Tibial nerve (tissue), 4 donors: ENCODE results near the gene OR5AK2. TPM values are rescaled to one million over a fixed set of nuclear protein-coding genes. Genes with fewer than 3 reads are reported as not detected.

Source experiments
- DNase-seq, 2 donors: peaks; one replicate each; pipeline ENCODE4 v3.0.0-alpha.2; 2019; ENCODE audit warnings: low spot score in 2 of 2
- H3K27ac ChIP-seq, 4 donors: fragments of 200-600 bp; sonication (generic) in 3 of 4; one replicate each; pipeline ENCODE4 v1.5.1; 2017 to 2019; ENCODE audit warnings: mild to moderate bottlenecking in 1 of 4
- H3K27me3 ChIP-seq, 2 donors: fragments of 200-600 bp; sonication (generic) in 1 of 2; one replicate each; pipeline versions ENCODE4 v1.5.1 to v1.6.0; 2017 to 2019
- H3K36me3 ChIP-seq, 3 donors: fragments of 200-600 bp; sonication (generic); one replicate each; pipeline ENCODE4 v1.5.1; 2018 to 2019
- H3K4me1 ChIP-seq, 4 donors: fragments of 200-600 bp; sonication (generic) in 3 of 4; one replicate each; pipeline ENCODE4 v1.5.1; 2017 to 2019
- H3K4me3 ChIP-seq, 4 donors: fragments of 200-600 bp; sonication (generic) in 3 of 4; one replicate each; pipeline ENCODE4 v1.5.1; 2017 to 2019; ENCODE audit warnings: mild to moderate bottlenecking in 1 of 4, moderate library complexity in 1 of 4
- H3K9me3 ChIP-seq, 4 donors: fragments of 200-600 bp; sonication (generic) in 3 of 4; one replicate each; pipeline ENCODE4 v1.5.1; 2017 to 2019
- CTCF ChIP-seq, 5 experiments: fragments of 200-600 bp in 3 of 5; fragments of 450-650 bp in 2 of 5; sonication (generic) in 3 of 5; IDR thresholded peaks; one replicate each; pipeline ENCODE4 v1.5.1; 2016 to 2019; ENCODE audit warnings: antibody characterized with exemption in 5 of 5, mild to moderate bottlenecking in 3 of 5, moderate library complexity in 2 of 5
- EP300 ChIP-seq, 2 donors: sonication (generic); formaldehyde crosslinking; IDR thresholded peaks; one replicate each; pipeline ENCODE4 v1.6.1; 2017; ENCODE audit warnings: antibody characterized with exemption in 2 of 2, mild to moderate bottlenecking in 1 of 2
- POLR2A ChIP-seq, 2 donors: fragments of 450-650 bp; IDR thresholded peaks; one replicate each; pipeline ENCODE4 v1.6.1; 2017; ENCODE audit warnings: antibody characterized with exemption in 2 of 2, mild to moderate bottlenecking in 2 of 2, moderate library complexity in 2 of 2
- WGBS, 2 donors: methylation state at CpG; one replicate each; pipeline ENCODE4 v1.1.5; 2018; 5-methylcytosine and 5-hydroxymethylcytosine counted together
- total RNA-seq, 4 donors: library from RNA; depleted of rRNA; stranded (reverse); fragments of >200 nt; gene quantifications; one replicate each; pipeline ENCODE4 v1.1.0, GENCODE V29; 2016

Gene OR5AK2
- total RNA-seq, 4 donors from 2014 or later = not detected

- 79 to 81% methylated on average over 14 of the region's 14 CpGs for WGBS, 2 donors
- Histone ChIP-seq H3K4me1 (no peaks in the 10 kb centered on the region), H3K27me3 (no peaks in the 10 kb centered on the region), H3K36me3 (no peaks in the 10 kb centered on the region), H3K4me3 (no peak overlapping the region), H3K27ac (no peak overlapping the region), H3K9me3 (peaks cover 0 to 15% (median 1%) of the 10 kb centered on the region in 4 donors)
- DNase-seq = no peak
- TF ChIP-seq EP300 (IDR thresholded peaks at IDR 0.05) = no peak
- TF ChIP-seq POLR2A (IDR thresholded peaks at IDR 0.05) = no peak
Measured at GRCh38 chr11:57001674-57002401, 13.1 kb downstream of the OR5AK2 start.

GRCh38 chr11:57008373-57008772, 19.7 kb downstream of the OR5AK2 start:
- no peak for TF ChIP-seq EP300 (IDR thresholded peaks at IDR 0.05)
- Histone ChIP-seq H3K4me3 (no peak overlapping the region), H3K27ac (no peak overlapping the region), H3K36me3 (no peaks in the 10 kb centered on the region), H3K27me3 (no peaks in the 10 kb centered on the region), H3K4me1 (no peaks in the 10 kb centered on the region), H3K9me3 (no peaks in the 10 kb centered on the region)
- 80 to 82% methylated on average over 3 of the region's 3 CpGs for WGBS, 2 donors
- DNase-seq = no peak

- no peak for DNase-seq
- Histone ChIP-seq H3K4me1 (no peaks in the 10 kb centered on the region), H3K36me3 (no peaks in the 10 kb centered on the region), H3K27me3 (no peaks in the 10 kb centered on the region), H3K4me3 (no peak overlapping the region), H3K9me3 (no peaks in the 10 kb centered on the region), H3K27ac (no peak overlapping the region)
- 67 to 73% methylated on average over 2 of the region's 2 CpGs for WGBS, 2 donors
- TF ChIP-seq POLR2A (IDR thresholded peaks at IDR 0.05) (no peak), EP300 (IDR thresholded peaks at IDR 0.05) (no peak), CTCF (IDR thresholded peaks at IDR 0.05) (no peak)
Measured at GRCh38 chr11:57015679-57016078, 27.0 kb downstream of the OR5AK2 start.

- Histone ChIP-seq H3K36me3 (no peaks in the 10 kb centered on the region), H3K4me3 (no peak overlapping the region), H3K4me1 (no peaks in the 10 kb centered on the region), H3K27me3 (no peaks in the 10 kb centered on the region), H3K9me3 (no peaks in the 10 kb centered on the region), H3K27ac (no peak overlapping the region)
- no peak for TF ChIP-seq EP300 (IDR thresholded peaks at IDR 0.05)
- 76 to 78% methylated on average over 2 of the region's 2 CpGs for WGBS, 2 donors
- no peak for DNase-seq
Measured at GRCh38 chr11:57031556-57031955, 42.8 kb downstream of the OR5AK2 start.

Other genes starting within 250 kb of the OR5AK2 start
- not detected for gene OR9G4, start 240.2 kb upstream of the OR5AK2 start, total RNA-seq
- not detected for gene LRRC55, start 193.0 kb downstream of the OR5AK2 start, total RNA-seq
- gene APLNR, start 248.3 kb downstream of the OR5AK2 start, total RNA-seq = 10 to 100 TPM in 1 of 4 donors, 1 to 10 TPM in 1, under 1 TPM in 2; 0.63 to 12.9 (median 2.0) TPM